Psoas muscle (tissue), 8 donors: ENCODE measurements around the gene ZMIZ1. TPM values are rescaled to one million over a fixed set of nuclear protein-coding genes. Genes with fewer than 3 reads are reported as not detected.
A peak's percentile ranks its signal among the peaks of the same experiment; 100 is the strongest.

ENCODE experiments used
- ATAC-seq, 4 donors: fragments of 200-7000 bp; cut with Tn5 transposase; one replicate each; pipeline ENCODE4 v1.9.1; 2020; ENCODE audit warnings: moderate library complexity in 3 of 4, mild to moderate bottlenecking in 2 of 4
- DNase-seq, 2 donors: peaks; one replicate each; pipeline ENCODE4 v3.0.0-alpha.2; 2020
- H3K27ac ChIP-seq: fragments of 200-600 bp; one replicate; pipeline ENCODE4 v1.8.0; 2022
- H3K27me3 ChIP-seq, 3 donors: fragments of 200-600 bp in 1 of 3; one replicate each; pipeline versions ENCODE4 v1.6.1 to v1.8.0; 2013 to 2022; ENCODE audit warnings: low read length in 2 of 3, mild to moderate bottlenecking in 2 of 3, moderate library complexity in 1 of 3; ENCODE audit not compliant: insufficient read depth in 3 of 3
- H3K36me3 ChIP-seq, 2 donors: fragments of 200-600 bp in 1 of 2; one replicate each; pipeline versions ENCODE4 v1.6.1 to v1.8.0; 2013 to 2022; ENCODE audit warnings: low read depth in 1 of 2, mild to moderate bottlenecking in 1 of 2, moderate library complexity in 1 of 2; ENCODE audit not compliant: insufficient read depth in 1 of 2
- H3K4me1 ChIP-seq: fragments of 200-600 bp; one replicate; pipeline ENCODE4 v1.8.0; 2022
- H3K4me3 ChIP-seq: fragments of 200-600 bp; one replicate; pipeline ENCODE4 v1.8.0; 2022; ENCODE audit warnings: mild to moderate bottlenecking
- H3K9me3 ChIP-seq: fragments of 200-600 bp; one replicate; pipeline ENCODE4 v1.8.0; 2022
- CTCF ChIP-seq: fragments of 200-600 bp; IDR thresholded peaks from one replicate; pipeline ENCODE4 v1.8.0; 2022; ENCODE audit warnings: antibody characterized with exemption
- WGBS, 3 donors: extraction: QIAGEN DNeasy Blood & Tissue Kit; methylation state at CpG; one replicate each; pipeline versions ENCODE4 v1.1.6 to v1.1.7; 2013; 5-methylcytosine and 5-hydroxymethylcytosine counted together
- intact Hi-C, 2 donors: fragments of 100-400 bp; cut with DNase I; formaldehyde crosslinking; loops; one replicate each; pipeline versions ENCODE4 v1.11.0 to v1.14.2; 2022
- polyA plus RNA-seq, 3 donors: library from polyadenylated mRNA; stranded (reverse); fragments of 200-250 nt; gene quantifications; one replicate each; pipeline ENCODE4 v1.2.3, GENCODE V29; 2013
- total RNA-seq, 4 donors: library from RNA; stranded (reverse); fragmentation: NEBNext Ultra II Directional in 2 of 4; extraction: Animal tissue kit (Norgen Biotek cat#: 25700) in 2 of 4; gene quantifications; one replicate each; pipeline versions ENCODE4 v1.2.1 to v1.2.4, GENCODE V29; 2021 to 2023
- donor health status: healthy with polysubstance abuse.
- donor health status: DM: no; HTN: no; CAD: no; lungs with moderate emphysema.
- donor health status: Bipolar disorder and iron deficiency.
- donor health status: healthy.
- donor health status: DM: yes; HTN: yes; CAD: no.
- donor health status: DM: no; HTN: no; CAD: no.
- donor health status: DM: no; HTN: no; CAD: no.
- donor health status: DM: yes; HTN: yes; CAD: no.

The ZMIZ1 gene
- total and polyA plus RNA-seq, 7 donors = 10.4 to 37.6 (median 30.0) TPM

- Histone ChIP-seq H3K36me3 (peaks cover 0 to under 1% of the 10 kb centered on the region in 2 donors), H3K4me1 (peaks cover 94% of the 10 kb centered on the region), H3K27ac (peak overlapping the region; percentile 75), H3K4me3 (peak overlapping the region; percentile 28), H3K27me3 (no peaks in the 10 kb centered on the region), H3K9me3 (no peaks in the 10 kb centered on the region)
- WGBS, 3 donors = 18 to 25% (median 19%) methylated on average over 22 to 27 of the region's 27 CpGs
- intact Hi-C loops = loop anchor here in 1 of 2 donors (5.0 kb wide), 1 partner anchor 78 kb away; no protein-coding TSS in a partner anchor
- DNase-seq (peak; percentile 92 to 96), ATAC-seq (peak; percentile 66 to 73 (median 71))
- no peak for TF ChIP-seq CTCF
Observed at GRCh38 chr10:79149662-79150443, 81.1 kb downstream of the ZMIZ1 start.

GRCh38 chr10:79150444-79150754 is 81.6 kb downstream of the ZMIZ1 start:
- H3K36me3 ChIP-seq = no peaks in the 10 kb centered on the region
- peak overlapping the region; percentile 75 for H3K27ac ChIP-seq
- H3K4me3 ChIP-seq = no peak overlapping the region
- DNase-seq (no peak), ATAC-seq (no peak)
- no peaks in the 10 kb centered on the region for H3K27me3 ChIP-seq
- intact Hi-C loops = no loop called here
- H3K4me1 ChIP-seq = peaks cover 96% of the 10 kb centered on the region
- WGBS, 3 donors = 64 to 88% (median 70%) methylated on average over 1 of the region's 1 CpG
- no peak for TF ChIP-seq CTCF
- no peaks in the 10 kb centered on the region for H3K9me3 ChIP-seq

- intact Hi-C loops = loop anchor here in 1 of 2 donors (1.0 kb wide), 1 partner anchor 26 kb away; no protein-coding TSS in a partner anchor
- WGBS, 3 donors = 85 to 91% (median 91%) methylated on average over 7 of the region's 7 CpGs
Observed at GRCh38 chr10:79152423-79152817, 83.7 kb downstream of the ZMIZ1 start.

GRCh38 chr10:79153745-79154144 is 85.0 kb downstream of the ZMIZ1 start:
- peak; percentile 90 to 95 for DNase-seq
- Histone ChIP-seq H3K4me1 (peaks cover 97% of the 10 kb centered on the region), H3K27me3 (no peaks in the 10 kb centered on the region), H3K9me3 (no peaks in the 10 kb centered on the region), H3K36me3 (no peaks in the 10 kb centered on the region), H3K4me3 (no peak overlapping the region), H3K27ac (peak overlapping the region; percentile 75)
- intact Hi-C loops = no loop called here
- ATAC-seq = peak; percentile 51 to 67 (median 62)
- 16 to 35% (median 18%) methylated on average over 10 of the region's 10 CpGs for WGBS, 3 donors
- TF ChIP-seq CTCF = no peak

More at GRCh38 chr10:79152423-79152817, 83.7 kb downstream of the ZMIZ1 start:
- Histone ChIP-seq H3K27me3 (no peaks in the 10 kb centered on the region), H3K4me1 (peaks cover 97% of the 10 kb centered on the region), H3K36me3 (no peaks in the 10 kb centered on the region), H3K4me3 (no peak overlapping the region), H3K27ac (peak overlapping the region; percentile 75), H3K9me3 (no peaks in the 10 kb centered on the region)
- DNase-seq (peak in 1 of 2 donors; percentile 44), ATAC-seq (no peak)
- TF ChIP-seq CTCF = no peak
